MCF 10A (cell line): ENCODE results near the gene BGN. TPM values are rescaled to one million over a fixed set of nuclear protein-coding genes. Genes with fewer than 3 reads are reported as not detected.

ENCODE experiments used
- BruUV-seq: library from RNA; stranded (reverse); fragments of 400-500 nt; replicated peaks from 2 replicates; lab custom pipeline; 2021; lab: Mats Ljungman, UMichigan
- CTCF ChIA-PET: fragments of 300-600 bp; sonication (Branson Sonifier 250); formaldehyde crosslinking; extraction: SDS; loops from one replicate; lab custom pipeline; 2021; ENCODE audit warnings: antibody characterized with exemption, inconsistent platforms; lab: Yijun Ruan, JAX
- POLR2A ChIA-PET: fragments of 300-600, 350-650 bp; sonication (Branson Sonifier 250); formaldehyde crosslinking; extraction: SDS; loops from one replicate; lab custom pipeline; 2020; ENCODE audit warnings: antibody characterized with exemption, inconsistent platforms; lab: Yijun Ruan, JAX
- DNase-seq: peaks from one replicate; pipeline ENCODE4 v3.0.0-alpha.2; 2018; ENCODE audit not compliant: unreplicated experiment
- H3K27ac Mint-ChIP-seq: one replicate; pipeline ENCODE4 v1.8.0; 2022; ENCODE audit warnings: mild to moderate bottlenecking, low read depth, mixed read lengths; ENCODE audit not compliant: unreplicated experiment
- H3K27me3 Mint-ChIP-seq: one replicate; pipeline ENCODE4 v1.8.0; 2022; ENCODE audit warnings: mixed read lengths; ENCODE audit not compliant: insufficient read depth, unreplicated experiment
- H3K36me3 Mint-ChIP-seq: one replicate; pipeline ENCODE4 v1.8.0; 2022; ENCODE audit warnings: mild to moderate bottlenecking, moderate library complexity, mixed read lengths; ENCODE audit not compliant: insufficient read depth, unreplicated experiment
- H3K4me1 Mint-ChIP-seq: one replicate; pipeline ENCODE4 v1.8.0; 2022; ENCODE audit warnings: mixed read lengths; ENCODE audit not compliant: insufficient read depth, unreplicated experiment
- H3K4me3 Mint-ChIP-seq: one replicate; pipeline ENCODE4 v1.8.0; 2022; ENCODE audit warnings: mild to moderate bottlenecking, moderate library complexity, mixed read lengths; ENCODE audit not compliant: unreplicated experiment
- H3K9me3 Mint-ChIP-seq: one replicate; pipeline ENCODE4 v1.8.0; 2022; ENCODE audit warnings: mixed read lengths; ENCODE audit not compliant: unreplicated experiment
- intact Hi-C: fragments of 100-400 bp; cut with micrococcal nuclease; formaldehyde crosslinking; loops from 2 replicates; pipeline ENCODE4 v1.14.1; 2022
- total RNA-seq: library from RNA; stranded (reverse); gene quantifications from 2 replicates; pipeline ENCODE4 v1.2.3, GENCODE V29; 2022
- TF ChIP-seq, protein P1 (sequence below): fragments of 200-600 bp; IDR thresholded peaks from one replicate; pipeline ENCODE4 v1.8.0; 2022; ENCODE audit warnings: antibody characterized with exemption, mild to moderate bottlenecking; ENCODE audit not compliant: unreplicated experiment

Gene BGN
- total RNA-seq, 1 experiment from 2014 or later, result 1.3 TPM

DNA sequence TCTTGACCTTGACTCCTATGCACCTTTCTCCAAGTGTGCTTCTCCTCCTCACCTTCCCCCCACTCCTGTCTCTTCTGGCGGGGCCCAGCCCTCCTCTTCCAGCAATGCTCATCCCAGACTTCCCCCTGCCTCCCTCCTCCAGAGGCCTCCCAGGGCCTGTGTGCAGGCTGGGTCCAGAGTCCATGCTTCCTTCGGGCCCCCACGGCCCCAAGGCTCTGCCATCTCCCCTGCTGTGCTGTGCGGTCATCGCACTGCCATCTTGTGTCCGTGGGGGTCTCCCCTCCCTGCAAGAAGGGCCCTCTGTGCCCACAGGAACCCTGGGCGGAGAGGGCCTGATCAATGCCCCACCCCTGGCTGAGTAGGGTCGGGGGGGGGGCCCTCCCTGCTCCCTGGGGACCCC, 49.9 kb downstream of the BGN start:
- Mint-ChIP-seq H3K9me3 (no peaks in the 10 kb centered on the region), H3K4me1 (no peaks in the 10 kb centered on the region), H3K27me3 (no peaks in the 10 kb centered on the region), H3K4me3 (no peak overlapping the region), H3K36me3 (no peaks in the 10 kb centered on the region), H3K27ac (no peak overlapping the region)
- BruUV-seq, result no TSS peak
- TF ChIP-seq, protein P1, sequence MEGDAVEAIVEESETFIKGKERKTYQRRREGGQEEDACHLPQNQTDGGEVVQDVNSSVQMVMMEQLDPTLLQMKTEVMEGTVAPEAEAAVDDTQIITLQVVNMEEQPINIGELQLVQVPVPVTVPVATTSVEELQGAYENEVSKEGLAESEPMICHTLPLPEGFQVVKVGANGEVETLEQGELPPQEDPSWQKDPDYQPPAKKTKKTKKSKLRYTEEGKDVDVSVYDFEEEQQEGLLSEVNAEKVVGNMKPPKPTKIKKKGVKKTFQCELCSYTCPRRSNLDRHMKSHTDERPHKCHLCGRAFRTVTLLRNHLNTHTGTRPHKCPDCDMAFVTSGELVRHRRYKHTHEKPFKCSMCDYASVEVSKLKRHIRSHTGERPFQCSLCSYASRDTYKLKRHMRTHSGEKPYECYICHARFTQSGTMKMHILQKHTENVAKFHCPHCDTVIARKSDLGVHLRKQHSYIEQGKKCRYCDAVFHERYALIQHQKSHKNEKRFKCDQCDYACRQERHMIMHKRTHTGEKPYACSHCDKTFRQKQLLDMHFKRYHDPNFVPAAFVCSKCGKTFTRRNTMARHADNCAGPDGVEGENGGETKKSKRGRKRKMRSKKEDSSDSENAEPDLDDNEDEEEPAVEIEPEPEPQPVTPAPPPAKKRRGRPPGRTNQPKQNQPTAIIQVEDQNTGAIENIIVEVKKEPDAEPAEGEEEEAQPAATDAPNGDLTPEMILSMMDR, result no peak
- ChIA-PET CTCF (interaction anchor here (2.2 kb wide), 1 partner anchor 123 kb away, joined by 10 read pairs; no protein-coding TSS in a partner anchor), POLR2A (no interaction called here)
- DNase-seq, result no peak
- intact Hi-C loops, result no loop called here

DNA sequence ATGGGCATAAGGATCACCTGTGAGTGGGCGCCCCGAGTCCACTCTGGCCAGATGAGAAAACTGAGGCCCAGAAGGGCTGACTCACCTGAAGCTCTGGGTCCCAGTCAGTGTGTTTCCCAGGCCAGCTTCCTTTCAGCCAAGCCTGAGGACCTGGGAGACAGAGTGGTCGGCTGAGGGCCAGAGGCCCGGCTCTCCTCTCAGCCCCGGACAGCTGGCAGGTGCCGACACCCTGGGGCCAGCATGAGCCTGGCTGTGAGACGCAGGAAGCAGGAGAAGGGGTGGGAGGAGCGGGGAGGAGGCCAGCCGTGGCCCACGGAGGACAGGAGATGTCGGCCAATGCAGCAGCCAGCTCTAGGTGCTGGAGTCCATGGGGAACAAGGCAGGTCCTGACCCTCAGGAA, 51.6 kb downstream of the BGN start:
- BruUV-seq, result no TSS peak
- no peak for DNase-seq
- ChIA-PET POLR2A (no interaction called here), CTCF (interaction anchor here (0.7 to 2.2 kb wide), 3 partner anchors 8 to 122 kb away, joined by 6 to 10 read pairs (median 6); no protein-coding TSS in a partner anchor)
- TF ChIP-seq, protein P1, result no peak
- Mint-ChIP-seq H3K27me3 (no peaks in the 10 kb centered on the region), H3K36me3 (no peaks in the 10 kb centered on the region), H3K9me3 (no peaks in the 10 kb centered on the region), H3K4me1 (no peaks in the 10 kb centered on the region), H3K27ac (no peak overlapping the region), H3K4me3 (no peak overlapping the region)
- intact Hi-C loops, result no loop called here

DNA sequence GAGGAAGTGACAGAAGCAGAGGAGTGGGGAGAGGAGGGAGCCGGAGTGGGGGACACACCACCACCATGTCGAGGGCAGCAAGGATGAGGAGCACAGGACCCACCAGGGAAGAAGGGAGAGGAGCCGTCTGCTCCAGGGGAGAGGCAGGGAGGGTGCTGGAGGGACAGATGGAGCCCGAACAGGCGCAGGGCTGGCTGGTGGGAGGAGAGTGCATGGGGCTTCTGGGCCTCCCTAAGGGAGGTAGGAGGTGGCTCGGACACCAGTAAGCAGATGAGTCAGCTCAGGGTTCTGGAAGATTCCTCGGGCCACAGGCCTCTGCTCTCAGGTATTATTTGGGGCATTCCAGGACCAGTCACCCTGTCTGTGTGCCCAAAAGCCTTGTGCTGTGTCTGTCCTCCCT, 52.4 kb downstream of the BGN start:
- H3K4me1 Mint-ChIP-seq, result no peaks in the 10 kb centered on the region
- H3K27ac Mint-ChIP-seq, result no peak overlapping the region
- DNase-seq, result no peak
- H3K9me3 Mint-ChIP-seq, result no peaks in the 10 kb centered on the region
- no peak overlapping the region for H3K4me3 Mint-ChIP-seq
- CTCF ChIA-PET, result interaction anchor here (1.7 to 2.2 kb wide), 2 partner anchors 7 to 121 kb away, joined by 6 to 10 read pairs; no protein-coding TSS in a partner anchor
- intact Hi-C loops, result no loop called here
- BruUV-seq, result no TSS peak
- TF ChIP-seq, protein P1, result no peak
- no peaks in the 10 kb centered on the region for H3K36me3 Mint-ChIP-seq
- POLR2A ChIA-PET, result no interaction called here
- no peaks in the 10 kb centered on the region for H3K27me3 Mint-ChIP-seq

DNA sequence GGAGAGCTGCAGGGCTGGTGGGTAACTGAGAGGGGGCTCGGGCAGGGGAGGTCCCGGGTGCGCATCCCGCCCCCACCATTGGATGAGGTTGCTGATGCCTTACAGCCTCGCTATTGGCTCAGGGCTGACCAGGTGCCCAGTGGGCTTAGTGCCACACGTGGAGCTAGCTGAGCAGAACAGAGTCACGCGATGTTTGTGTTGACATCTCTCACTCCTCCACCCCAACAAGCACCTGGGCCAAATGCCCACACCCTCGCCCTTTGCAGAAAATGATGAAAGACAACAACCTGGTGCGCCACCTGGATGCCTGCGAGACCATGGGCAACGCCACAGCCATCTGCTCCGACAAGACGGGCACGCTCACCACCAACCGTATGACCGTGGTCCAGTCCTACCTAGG, 54.5 kb downstream of the BGN start:
- intact Hi-C loops, result no loop called here
- CTCF ChIA-PET, result interaction anchor here (0.6 to 2.1 kb wide), 3 partner anchors 21 to 960 kb away, joined by 3 to 5 read pairs (median 4); no protein-coding TSS in a partner anchor
- TF ChIP-seq, protein P1, result no peak
- BruUV-seq, result no TSS peak
- Mint-ChIP-seq H3K27me3 (no peaks in the 10 kb centered on the region), H3K4me3 (no peak overlapping the region), H3K27ac (no peak overlapping the region), H3K4me1 (no peaks in the 10 kb centered on the region), H3K36me3 (peaks cover 11% of the 10 kb centered on the region), H3K9me3 (no peaks in the 10 kb centered on the region)
- POLR2A ChIA-PET, result no interaction called here
- no peak for DNase-seq
